ENCODE measurements around the gene FBXW2. TPM values are rescaled to one million over a fixed set of nuclear protein-coding genes. Genes with fewer than 3 reads are reported as not detected.

Gene FBXW2
- total RNA-seq, 1 experiment from 2014 or later: 68.5 TPM

DNA sequence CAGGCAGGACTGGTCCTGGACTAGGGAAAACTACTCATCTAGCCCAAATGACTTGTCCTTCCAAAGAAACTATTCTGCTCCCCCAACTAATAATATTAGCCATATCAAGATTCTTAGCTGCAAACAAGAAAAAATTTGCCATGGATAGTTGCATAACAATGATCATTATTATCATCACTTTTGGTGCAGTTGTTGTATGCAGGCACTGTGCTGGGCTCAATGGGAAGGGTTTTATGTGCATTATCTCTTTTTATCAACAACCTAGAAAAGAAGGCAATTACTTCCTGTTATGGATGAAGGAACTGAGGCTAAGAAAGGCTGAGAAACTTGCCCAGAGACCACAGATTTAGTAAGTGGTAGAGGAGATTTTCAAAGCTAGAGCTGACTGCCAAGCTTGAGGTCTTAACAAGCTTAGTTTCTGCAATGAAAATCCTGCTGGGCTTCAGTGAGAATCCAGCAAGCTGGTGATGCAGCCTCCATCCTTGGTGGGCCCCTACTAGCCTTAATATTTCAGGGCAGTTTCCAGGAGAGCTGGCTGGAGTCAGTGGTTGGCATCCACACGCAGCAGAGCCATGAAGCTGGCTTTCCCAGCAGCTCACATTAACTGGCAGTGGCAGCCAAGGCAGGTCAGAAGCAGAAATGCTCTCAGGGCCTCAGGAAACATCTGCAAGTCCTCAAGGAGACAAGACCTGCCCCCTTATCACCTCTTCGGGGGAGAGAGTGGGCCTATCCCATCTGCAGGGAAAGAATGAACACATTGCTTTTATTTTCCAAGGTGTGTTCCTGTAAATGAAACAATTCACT, 58.4 kb downstream of the FBXW2 start:
- Histone ChIP-seq H3K4me3 (ENCODE audit: low read depth, low read length, poor library complexity, severe bottlenecking) (no peak overlapping the region), H3K9me3 (ENCODE audit: low read depth, low read length, poor library complexity, severe bottlenecking) (no peaks in the 10 kb centered on the region), H3K27ac (ENCODE audit: low read depth, low read length, poor library complexity, severe bottlenecking) (no peak overlapping the region), H3K36me3 (ENCODE audit: insufficient read depth, low read length, poor library complexity, severe bottlenecking) (no peaks in the 10 kb centered on the region), H3K4me1 (ENCODE audit: insufficient read depth, low read length, poor library complexity, severe bottlenecking) (no peaks in the 10 kb centered on the region), H3K27me3 (replicated peaks; ENCODE audit: insufficient read depth, low read depth, low read length, poor library complexity) (no peaks in the 10 kb centered on the region)
- DNase-seq (ENCODE audit: low spot score): no peak
- ChIA-PET POLR2A (ENCODE audit: low non-redundant PET) (no interaction called here), CTCF (no interaction called here)
- intact Hi-C loops (cut with micrococcal nuclease; ENCODE audit: unreplicated experiment): no loop called here
- TF ChIP-seq, protein P1, sequence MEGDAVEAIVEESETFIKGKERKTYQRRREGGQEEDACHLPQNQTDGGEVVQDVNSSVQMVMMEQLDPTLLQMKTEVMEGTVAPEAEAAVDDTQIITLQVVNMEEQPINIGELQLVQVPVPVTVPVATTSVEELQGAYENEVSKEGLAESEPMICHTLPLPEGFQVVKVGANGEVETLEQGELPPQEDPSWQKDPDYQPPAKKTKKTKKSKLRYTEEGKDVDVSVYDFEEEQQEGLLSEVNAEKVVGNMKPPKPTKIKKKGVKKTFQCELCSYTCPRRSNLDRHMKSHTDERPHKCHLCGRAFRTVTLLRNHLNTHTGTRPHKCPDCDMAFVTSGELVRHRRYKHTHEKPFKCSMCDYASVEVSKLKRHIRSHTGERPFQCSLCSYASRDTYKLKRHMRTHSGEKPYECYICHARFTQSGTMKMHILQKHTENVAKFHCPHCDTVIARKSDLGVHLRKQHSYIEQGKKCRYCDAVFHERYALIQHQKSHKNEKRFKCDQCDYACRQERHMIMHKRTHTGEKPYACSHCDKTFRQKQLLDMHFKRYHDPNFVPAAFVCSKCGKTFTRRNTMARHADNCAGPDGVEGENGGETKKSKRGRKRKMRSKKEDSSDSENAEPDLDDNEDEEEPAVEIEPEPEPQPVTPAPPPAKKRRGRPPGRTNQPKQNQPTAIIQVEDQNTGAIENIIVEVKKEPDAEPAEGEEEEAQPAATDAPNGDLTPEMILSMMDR (conservative IDR thresholded peaks at IDR 0.05; ENCODE audit: low read depth, low read length): no peak
- TF ChIP-seq EZH2 (IDR thresholded peaks at IDR 0.05; ENCODE audit: borderline replicate concordance, low read depth, low read length, poor library complexity, severe bottlenecking): no peak
- BruUV-seq (replicated peaks): no TSS peak

DNA sequence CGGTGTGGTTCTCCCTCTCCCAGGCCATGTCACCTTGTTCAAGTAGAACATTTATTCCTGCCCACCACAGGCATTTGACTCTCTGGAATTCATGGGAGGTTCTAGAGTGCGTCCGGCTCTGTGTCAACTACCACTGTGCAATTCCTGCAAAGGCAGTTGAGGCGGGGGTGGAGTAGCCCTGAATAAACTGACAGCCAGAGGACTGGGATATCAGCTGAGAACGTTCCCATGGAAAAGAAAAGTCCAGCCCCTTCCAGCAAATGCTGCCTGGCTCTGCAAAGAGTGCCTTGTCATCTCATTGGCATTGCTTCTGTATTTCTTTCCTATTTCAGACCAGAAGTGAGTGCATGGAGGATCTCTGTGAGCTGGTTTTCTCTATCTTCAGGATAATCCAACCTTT, 60.0 kb downstream of the FBXW2 start:
- no peaks in the 10 kb centered on the region for H3K9me3 ChIP-seq (ENCODE audit: low read depth, low read length, poor library complexity, severe bottlenecking)
- no peak overlapping the region for H3K4me3 ChIP-seq (ENCODE audit: low read depth, low read length, poor library complexity, severe bottlenecking)
- no peaks in the 10 kb centered on the region for H3K36me3 ChIP-seq (ENCODE audit: insufficient read depth, low read length, poor library complexity, severe bottlenecking)
- no peaks in the 10 kb centered on the region for H3K27me3 ChIP-seq (replicated peaks; ENCODE audit: insufficient read depth, low read depth, low read length, poor library complexity)
- ChIA-PET CTCF (no interaction called here), POLR2A (ENCODE audit: low non-redundant PET) (interaction anchor here (0.5 kb wide), 1 partner anchor 139 kb away, joined by 13 read pairs; no protein-coding TSS in a partner anchor)
- DNase-seq (ENCODE audit: low spot score): no peak
- intact Hi-C loops (cut with micrococcal nuclease; ENCODE audit: unreplicated experiment): no loop called here
- H3K4me1 ChIP-seq (ENCODE audit: insufficient read depth, low read length, poor library complexity, severe bottlenecking): no peaks in the 10 kb centered on the region
- BruUV-seq (replicated peaks): no TSS peak
- no peak overlapping the region for H3K27ac ChIP-seq (ENCODE audit: low read depth, low read length, poor library complexity, severe bottlenecking)
- TF ChIP-seq, protein P1 (conservative IDR thresholded peaks at IDR 0.05; ENCODE audit: low read depth, low read length): no peak

DNA sequence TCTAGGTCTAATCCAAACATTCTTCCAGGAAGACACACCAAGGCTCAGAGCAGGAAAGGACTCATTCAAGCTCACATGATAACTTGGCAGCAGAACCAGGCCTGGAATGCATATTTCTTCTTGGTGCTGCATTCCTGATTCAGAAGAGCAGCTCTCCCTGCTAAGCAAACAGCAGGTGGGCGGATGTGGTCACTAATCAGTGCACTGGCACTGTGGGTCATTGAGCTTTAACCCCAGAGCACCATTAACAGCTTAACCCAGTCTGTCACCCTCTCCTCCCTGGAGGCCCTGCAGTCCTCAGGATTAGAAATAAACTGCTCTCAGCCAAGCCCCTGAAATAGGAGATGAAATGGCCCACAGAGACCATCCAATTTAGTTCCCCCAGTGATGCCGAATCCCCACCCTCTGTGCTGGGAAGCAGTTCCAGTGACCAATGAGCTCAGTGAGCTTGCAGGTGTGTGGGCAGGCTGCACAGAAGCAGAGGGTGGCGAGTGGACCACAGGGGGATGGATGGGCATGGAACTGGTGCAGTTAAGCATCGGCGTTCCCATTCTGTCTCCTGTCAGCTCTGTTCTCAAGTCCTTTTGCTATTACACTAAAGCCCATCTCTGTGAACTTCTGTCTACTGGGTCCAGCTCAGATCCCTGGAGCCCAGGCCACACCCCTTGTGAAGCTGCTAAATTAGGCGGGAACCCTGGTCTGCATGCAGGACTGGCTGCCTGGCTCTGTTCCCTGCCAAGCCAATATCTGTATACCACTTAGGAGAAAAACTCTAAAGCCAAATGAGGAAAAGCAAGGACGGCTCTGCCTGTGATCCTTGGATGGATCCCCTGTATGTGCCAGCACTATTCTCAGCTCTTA, 62.3 kb downstream of the FBXW2 start:
- no TSS peak for BruUV-seq (replicated peaks)
- ChIA-PET CTCF (interaction anchor here (0.5 kb wide), 1 partner anchor 32 kb away, joined by 3 read pairs; no protein-coding TSS in a partner anchor), POLR2A (ENCODE audit: low non-redundant PET) (no interaction called here)
- Histone ChIP-seq H3K9me3 (ENCODE audit: low read depth, low read length, poor library complexity, severe bottlenecking) (no peaks in the 10 kb centered on the region), H3K27me3 (replicated peaks; ENCODE audit: insufficient read depth, low read depth, low read length, poor library complexity) (no peaks in the 10 kb centered on the region), H3K27ac (ENCODE audit: low read depth, low read length, poor library complexity, severe bottlenecking) (no peak overlapping the region), H3K4me3 (ENCODE audit: low read depth, low read length, poor library complexity, severe bottlenecking) (no peak overlapping the region), H3K36me3 (ENCODE audit: insufficient read depth, low read length, poor library complexity, severe bottlenecking) (no peaks in the 10 kb centered on the region), H3K4me1 (ENCODE audit: insufficient read depth, low read length, poor library complexity, severe bottlenecking) (no peaks in the 10 kb centered on the region)
- DNase-seq (ENCODE audit: low spot score): no peak
- TF ChIP-seq, protein P1 (conservative IDR thresholded peaks at IDR 0.05; ENCODE audit: low read depth, low read length): no peak
- TF ChIP-seq EZH2 (IDR thresholded peaks at IDR 0.05; ENCODE audit: borderline replicate concordance, low read depth, low read length, poor library complexity, severe bottlenecking): no peak
- intact Hi-C loops (cut with micrococcal nuclease; ENCODE audit: unreplicated experiment): no loop called here
